Measurements from ENCODE around the gene MLLT6.

Gene MLLT6

GRCh38 chr17:38704606-38705522 lies at the start of gene MLLT6:
Gene MLLT6 (plus strand): TSS chr17:38705273. CDS start chr17:38705633, 360 bp downstream.
- peak; percentile 83 for DNase-seq (ENCODE audit: low spot score)

- no peak for DNase-seq (ENCODE audit: low spot score)
Observed at GRCh38 chr17:38656959-38657823, 47.9 kb upstream of the MLLT6 start.

- no peak for DNase-seq (ENCODE audit: low spot score)
Observed at GRCh38 chr17:38657824-38658740, 47.0 kb upstream of the MLLT6 start.

DNA sequence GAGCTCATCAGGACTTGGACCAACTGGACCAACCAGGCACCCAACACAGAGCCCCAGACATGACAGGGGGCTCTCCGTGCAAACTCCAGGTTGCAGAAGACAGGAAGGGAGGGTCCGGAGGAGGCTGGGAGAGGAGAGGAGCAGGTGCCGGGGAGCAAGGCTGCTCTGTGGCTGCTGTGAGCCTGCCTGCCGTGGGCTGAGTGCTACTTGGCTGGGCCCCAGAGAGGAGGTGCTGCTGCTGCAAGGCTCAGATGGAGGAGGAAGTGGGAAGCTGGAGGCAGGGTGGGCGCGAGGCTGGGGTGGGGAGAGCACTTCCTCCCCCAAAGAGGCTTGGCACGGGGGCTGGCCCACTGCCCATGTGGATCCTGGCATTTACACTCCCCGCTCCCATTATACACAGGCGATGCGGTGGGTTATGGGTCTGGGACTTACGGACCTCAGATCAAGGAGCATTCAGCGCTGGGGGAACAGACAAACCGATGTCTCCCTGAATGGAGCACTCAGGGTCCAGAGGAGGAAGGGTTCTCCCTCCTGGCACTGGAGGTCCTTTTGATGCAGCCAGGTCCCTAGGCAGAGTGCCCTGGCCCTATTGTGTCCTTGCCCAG lies 46.2 kb upstream of the MLLT6 start:
- DNase-seq (ENCODE audit: low spot score): no peak

DNA sequence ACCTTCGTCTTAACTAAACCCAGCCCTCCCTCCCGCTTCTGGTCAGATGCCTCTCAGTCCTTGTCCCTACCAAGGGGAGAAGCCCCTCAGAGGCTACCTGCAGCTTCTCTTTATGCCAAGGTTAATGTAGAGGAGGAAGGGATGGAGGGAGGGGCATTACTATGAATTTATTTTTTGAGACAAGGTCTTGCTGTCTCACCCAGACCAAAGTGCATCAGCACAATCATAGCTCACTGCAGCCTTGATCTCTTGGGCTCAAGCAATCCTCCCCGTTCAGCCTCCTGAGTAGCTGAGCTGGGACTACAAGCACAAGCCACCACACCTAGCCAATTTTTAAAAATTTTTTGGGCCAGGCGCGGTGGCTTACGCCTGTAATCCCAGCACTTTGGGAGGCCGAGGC lies 45.7 kb upstream of the MLLT6 start:
- DNase-seq (ENCODE audit: low spot score): no peak

DNA sequence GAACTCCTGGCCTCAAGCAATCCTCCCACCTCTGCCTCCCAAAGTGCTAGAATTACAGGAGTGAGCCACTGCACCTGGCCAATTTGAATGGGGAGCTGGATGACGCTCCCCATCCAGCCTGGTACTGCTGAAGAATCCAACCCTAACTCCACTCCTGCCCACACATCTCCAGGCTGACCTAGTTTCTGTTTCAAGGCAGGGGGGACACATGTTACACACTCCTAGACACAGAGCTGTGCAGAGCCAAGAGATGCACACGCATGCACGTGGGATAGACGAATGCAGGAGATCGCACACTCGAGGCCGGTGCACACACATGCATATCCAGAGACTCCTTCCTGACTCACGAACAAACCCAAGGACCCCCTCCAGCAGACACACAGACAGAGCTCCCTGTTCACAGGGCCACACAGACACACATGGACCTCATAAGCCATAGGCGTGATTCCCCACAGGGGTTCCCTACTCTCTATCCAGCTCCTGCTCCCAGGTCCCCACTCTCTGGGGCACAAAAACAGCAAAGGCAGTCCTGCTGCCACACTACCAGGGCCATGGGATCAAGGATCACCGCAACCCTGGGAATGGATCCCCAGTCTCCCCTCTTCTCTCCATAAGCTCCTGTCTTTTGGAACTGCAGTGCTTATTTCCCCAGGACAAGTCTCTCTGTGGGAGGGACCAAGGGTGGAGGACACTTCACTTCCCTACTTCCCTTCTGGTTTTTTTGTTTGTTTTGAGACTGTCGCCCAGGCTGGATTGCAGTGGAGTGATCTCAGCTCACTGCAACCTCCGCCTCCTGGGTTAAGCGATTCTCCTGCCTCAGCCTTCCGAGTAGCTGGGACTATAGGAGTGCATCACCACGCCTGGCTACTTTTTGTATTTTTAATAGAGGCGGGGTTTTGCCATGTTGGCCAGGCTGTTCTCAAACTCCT lies 44.7 kb upstream of the MLLT6 start:
- no peak for DNase-seq (ENCODE audit: low spot score)

- DNase-seq (ENCODE audit: low spot score): peak; percentile 91
Observed at GRCh38 chr17:38663125-38663751, 41.8 kb upstream of the MLLT6 start.

- no peak for DNase-seq (ENCODE audit: low spot score)
Observed at GRCh38 chr17:38663964-38664644, 41.0 kb upstream of the MLLT6 start.

DNA sequence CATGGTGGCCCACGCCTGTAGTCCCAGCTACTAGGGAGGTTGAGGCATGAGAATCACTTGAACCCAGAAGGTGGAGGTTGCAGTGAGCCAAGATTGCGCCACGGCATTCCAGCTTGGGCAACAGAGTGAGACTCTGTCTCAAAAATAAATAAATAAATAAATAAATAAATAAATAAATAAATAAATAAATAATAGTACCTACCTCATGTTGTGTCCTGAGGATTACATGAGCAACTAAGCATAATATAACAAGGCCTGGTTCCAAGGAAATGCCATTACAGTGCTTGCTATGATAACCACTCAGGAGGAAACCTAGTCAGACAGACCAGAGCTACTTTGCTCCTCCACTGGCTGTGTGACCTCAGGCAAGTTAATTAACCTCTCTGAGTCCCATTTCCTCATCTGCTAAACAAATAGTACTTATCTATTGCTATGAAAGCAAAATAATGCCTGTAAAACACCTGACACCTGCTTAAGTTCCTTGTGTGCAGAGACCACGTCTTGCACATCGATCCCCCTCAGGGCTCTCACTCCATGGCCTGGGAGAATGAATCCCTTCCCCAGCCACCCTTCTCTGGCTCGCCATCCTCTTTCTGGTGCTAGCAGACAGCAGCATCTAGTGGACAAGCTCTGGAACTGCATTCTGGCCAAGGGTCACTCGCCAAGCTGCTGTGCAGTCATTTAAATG lies 37.8 kb upstream of the MLLT6 start:
- peak; percentile 78 for DNase-seq (ENCODE audit: low spot score)

DNA sequence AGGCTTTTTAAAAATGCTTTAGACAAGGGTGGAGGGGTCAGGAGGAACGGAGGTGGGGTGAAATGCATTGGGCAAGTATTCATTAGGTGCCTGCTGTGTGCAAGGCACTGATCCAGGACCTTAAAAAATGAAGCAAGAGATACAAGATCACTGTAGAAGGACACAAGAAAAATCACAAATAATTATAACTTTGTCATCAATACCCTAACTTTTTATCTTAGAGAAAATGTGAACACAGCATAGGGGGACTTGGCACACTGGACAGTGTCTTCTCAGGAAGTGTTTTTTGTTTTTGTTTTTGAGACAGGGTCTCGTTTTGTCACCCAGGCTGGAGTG lies 37.3 kb upstream of the MLLT6 start:
- DNase-seq (ENCODE audit: low spot score): no peak

GRCh38 chr17:38669520-38669919 lies 35.6 kb upstream of the MLLT6 start:
- no peak for DNase-seq (ENCODE audit: low spot score)

DNA sequence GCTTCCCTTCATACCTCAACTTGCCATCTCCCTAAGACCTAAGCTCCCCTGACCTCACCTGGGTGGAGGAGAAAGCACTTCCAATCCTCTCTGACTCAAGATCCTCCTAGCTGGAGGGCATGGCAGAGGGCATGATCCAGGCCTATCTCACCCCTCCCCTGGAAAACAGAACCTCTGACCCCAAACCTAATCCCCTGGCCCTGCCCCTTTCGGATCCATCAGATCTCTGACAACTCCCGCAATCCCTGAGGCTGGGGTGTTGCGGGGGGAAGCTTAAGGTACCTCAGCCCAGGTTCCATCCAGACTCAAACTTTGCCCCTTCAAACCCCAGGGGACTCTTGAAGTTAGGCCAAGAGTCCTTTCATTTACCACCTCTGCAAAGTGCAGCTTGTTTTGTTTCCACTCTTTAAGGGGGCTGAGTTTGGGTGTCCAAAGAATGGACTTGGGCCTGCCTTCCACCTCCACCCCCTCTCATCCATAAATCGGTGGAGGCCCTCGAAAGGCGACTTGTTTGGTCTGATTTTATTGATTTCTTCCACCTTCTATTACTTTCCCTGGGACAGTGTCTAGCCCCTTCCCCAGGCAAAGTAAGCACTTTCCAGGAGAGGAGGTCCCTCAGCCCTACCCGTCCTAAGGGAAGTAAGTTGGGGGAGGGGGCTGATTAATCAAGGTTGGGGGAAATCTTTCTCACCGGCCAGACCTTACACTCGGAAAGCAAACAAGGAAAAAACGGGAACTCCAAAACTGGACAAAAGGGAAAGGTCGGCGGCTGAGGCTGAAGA lies 32.9 kb upstream of the MLLT6 start:
- DNase-seq (ENCODE audit: low spot score): peak; percentile 57

DNA sequence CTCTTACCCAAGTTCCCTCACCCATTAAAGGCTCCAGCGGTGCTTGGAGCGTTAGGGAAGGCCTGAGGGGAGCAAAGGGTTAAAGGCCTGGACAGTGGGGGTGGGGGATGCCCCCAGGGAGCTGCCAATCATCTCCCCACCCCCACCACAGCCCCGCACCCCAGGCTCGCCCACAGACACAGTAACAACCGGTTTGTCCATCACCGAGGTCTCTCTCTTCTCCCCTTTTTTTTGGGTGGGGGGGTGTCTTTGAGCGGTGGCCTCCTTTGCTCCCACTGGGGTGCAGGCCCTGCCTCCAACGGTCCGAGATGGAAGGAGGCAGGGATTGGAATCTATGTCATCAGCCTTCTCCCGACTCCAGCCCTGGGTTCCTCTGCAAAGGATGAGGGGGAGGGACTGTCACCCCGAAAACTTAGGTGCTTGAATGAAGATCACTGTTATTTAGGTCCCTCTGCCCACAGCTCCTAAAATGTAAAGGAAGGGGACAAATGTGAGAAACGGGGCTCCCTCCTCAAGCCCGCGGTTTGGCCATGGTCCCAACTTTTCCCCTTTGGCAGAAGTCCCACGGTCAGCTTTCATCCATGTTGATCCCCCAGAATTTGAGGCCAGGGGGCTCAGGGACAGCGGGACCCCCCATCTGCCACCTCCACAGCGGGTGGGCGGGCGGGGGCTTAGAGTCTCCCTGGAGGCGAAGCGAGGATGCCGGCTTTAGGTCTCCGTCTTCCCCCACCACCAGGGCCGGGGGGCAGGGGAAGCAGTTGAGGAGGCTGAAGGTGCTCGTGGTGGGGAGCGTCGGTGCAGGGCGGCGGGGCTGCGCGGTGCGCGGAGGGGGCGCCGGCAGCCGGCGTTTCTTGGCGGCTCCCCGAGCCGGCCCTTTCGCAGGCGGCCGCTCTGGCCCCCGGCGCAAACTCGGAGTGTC lies 32.0 kb upstream of the MLLT6 start:
- no peak for DNase-seq (ENCODE audit: low spot score)

GRCh38 chr17:38673707-38674013 lies 31.4 kb upstream of the MLLT6 start:
- DNase-seq (ENCODE audit: low spot score): no peak

DNA sequence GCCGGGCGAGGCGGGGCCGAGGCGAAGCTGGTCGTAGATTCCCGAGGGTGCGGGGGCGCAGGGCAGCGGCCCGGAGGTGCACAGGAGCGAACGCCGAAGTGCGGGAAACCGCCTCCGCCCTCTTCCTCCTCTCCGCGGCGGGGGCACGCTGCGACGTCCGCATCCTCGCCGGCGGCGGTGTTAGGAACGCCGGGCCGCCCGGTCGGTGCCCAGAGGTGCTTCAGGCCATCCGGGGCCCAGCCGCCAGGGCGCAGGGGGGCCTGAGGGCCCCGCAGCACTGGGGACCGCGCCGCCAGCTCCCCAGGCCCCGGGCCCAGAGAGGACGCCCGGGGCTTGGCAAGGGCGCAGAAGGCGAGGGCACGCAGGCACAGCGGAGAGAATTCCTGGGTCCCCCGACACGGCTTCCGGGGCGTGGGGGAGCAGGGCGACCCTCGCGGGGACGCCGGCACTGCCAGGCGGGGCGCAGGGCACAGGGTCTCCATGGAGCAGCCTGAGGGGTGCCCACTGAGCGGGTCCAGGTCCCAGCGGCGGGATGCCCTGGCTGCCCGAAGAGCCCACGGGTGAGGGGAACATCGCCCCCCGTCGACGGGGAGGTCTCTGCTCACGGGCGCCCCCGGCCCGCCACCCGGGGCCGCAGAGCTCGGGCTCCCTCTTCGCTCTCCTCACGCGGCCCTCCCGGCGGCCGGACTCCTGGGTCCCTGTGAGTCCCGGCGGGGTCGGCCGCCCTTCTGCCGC lies 30.9 kb upstream of the MLLT6 start:
- no peak for DNase-seq (ENCODE audit: low spot score)

All from iPS-NIHi11 (cell line).